T-helper 2 cell treated with Interferon-gamma antibody and Interleukin-4, amounts not matched to agents 5 μg/mL and 100 μg/mL, for 36 hours (primary cell): ENCODE measurements around the gene NLRP1.

Experiments
- DNase-seq: peaks from one replicate; pipeline ENCODE4 v3.0.0; 2021; ENCODE audit warnings: low spot score
- H3K27ac Mint-ChIP-seq: one replicate; pipeline ENCODE4 v1.8.0; 2021; ENCODE audit warnings: mild to moderate bottlenecking, mixed read lengths
- H3K27me3 Mint-ChIP-seq: one replicate; pipeline ENCODE4 v1.8.0; 2021; ENCODE audit warnings: low read depth, mixed read lengths
- H3K36me3 Mint-ChIP-seq: one replicate; pipeline ENCODE4 v1.8.0; 2021; ENCODE audit warnings: low read depth, mixed read lengths
- H3K4me1 Mint-ChIP-seq: one replicate; pipeline ENCODE4 v1.8.0; 2021; ENCODE audit warnings: low read depth, mixed read lengths
- H3K4me3 Mint-ChIP-seq: one replicate; pipeline ENCODE4 v1.8.0; 2022; ENCODE audit warnings: mild to moderate bottlenecking, moderate library complexity, mixed read lengths
- H3K9me3 Mint-ChIP-seq: one replicate; pipeline ENCODE4 v1.8.0; 2021; ENCODE audit warnings: mixed read lengths

Gene NLRP1

DNA sequence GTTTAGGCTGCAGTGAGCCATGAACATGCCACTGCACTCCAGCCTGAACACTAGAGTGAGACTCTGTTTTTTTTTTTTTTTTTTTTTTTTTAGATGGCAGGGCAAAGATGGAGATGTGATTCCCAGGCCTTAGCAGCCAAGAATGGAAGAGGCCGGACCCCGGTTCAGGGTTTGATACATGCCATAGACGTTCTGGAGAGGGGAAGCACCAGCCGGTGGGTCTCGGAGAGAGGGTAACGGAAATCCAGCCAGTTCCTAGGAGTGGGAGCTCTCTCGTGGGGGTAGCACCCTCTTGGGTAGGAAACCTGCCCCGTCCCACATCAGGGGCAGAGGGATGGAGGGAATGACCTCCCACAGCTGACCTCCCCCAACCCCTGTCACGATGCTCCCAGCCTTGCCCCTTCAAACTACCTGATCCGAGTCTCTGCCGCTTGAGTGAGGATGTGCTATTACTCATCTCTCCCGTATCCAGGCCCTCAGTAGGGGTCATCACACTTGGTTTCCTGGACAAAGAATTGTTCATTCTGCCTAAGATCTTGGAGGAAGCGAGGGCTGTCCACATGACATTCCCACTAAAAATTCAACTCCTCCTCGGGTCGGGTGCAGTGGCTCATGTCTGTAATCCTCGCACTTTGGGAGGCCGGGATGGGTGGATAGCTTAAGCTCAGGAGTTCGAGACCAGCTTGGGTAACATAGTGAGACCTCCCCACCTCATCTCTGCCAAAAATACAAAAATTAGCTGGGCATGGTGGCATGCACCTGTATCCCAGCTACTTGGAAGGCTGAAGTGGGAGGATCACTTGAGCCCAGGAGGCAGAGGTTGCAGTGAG is 50.6 kb downstream of the NLRP1 start:
- no peak overlapping the region for H3K27ac Mint-ChIP-seq
- no peaks in the 10 kb centered on the region for H3K9me3 Mint-ChIP-seq
- H3K27me3 Mint-ChIP-seq: no peaks in the 10 kb centered on the region
- peaks cover 34% of the 10 kb centered on the region for H3K36me3 Mint-ChIP-seq
- no peak for DNase-seq
- H3K4me3 Mint-ChIP-seq: no peak overlapping the region
- no peaks in the 10 kb centered on the region for H3K4me1 Mint-ChIP-seq

DNA sequence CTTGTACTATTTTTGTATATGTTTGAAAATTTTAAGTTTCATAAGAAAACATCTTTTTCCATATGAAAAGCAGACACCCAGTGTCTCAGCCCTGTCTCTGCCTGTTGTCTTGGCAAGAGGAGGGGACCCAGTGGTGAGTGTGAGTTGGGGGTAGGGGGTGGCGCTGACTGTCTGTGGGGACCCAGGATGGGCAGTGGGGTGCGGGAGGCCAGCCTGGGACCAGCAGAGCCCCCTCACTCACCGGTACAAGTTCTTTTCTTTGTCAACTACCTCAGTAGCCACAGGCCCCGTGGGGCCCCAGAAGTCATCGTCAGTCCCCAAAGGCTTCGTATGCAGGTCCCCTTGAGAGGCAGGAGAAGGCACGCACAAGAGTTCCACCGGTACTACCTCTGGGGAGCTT is 51.7 kb downstream of the NLRP1 start:
- Mint-ChIP-seq H3K9me3 (no peaks in the 10 kb centered on the region), H3K27ac (no peak overlapping the region), H3K4me3 (no peak overlapping the region), H3K4me1 (no peaks in the 10 kb centered on the region), H3K27me3 (no peaks in the 10 kb centered on the region), H3K36me3 (peaks cover 31% of the 10 kb centered on the region)
- DNase-seq: no peak

DNA sequence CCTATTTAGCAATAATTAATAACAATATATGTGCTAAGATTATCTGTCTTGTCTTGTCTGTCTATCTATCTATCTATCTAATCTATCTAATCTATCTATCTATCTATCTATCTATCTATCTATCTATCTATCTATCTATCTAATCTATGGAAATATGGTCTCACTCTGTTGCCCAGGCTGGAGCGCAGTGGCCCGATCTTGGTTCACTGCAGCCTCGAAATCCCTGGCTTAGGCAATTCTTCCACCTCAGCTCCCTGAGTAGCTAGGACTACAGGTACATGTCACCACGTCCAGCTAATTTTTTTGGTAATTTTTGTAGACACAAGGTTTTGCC is 53.3 kb downstream of the NLRP1 start:
- Mint-ChIP-seq H3K36me3 (peaks cover 41% of the 10 kb centered on the region), H3K4me3 (no peak overlapping the region), H3K27ac (no peak overlapping the region), H3K9me3 (no peaks in the 10 kb centered on the region), H3K4me1 (peaks cover 2% of the 10 kb centered on the region), H3K27me3 (no peaks in the 10 kb centered on the region)
- no peak for DNase-seq

DNA sequence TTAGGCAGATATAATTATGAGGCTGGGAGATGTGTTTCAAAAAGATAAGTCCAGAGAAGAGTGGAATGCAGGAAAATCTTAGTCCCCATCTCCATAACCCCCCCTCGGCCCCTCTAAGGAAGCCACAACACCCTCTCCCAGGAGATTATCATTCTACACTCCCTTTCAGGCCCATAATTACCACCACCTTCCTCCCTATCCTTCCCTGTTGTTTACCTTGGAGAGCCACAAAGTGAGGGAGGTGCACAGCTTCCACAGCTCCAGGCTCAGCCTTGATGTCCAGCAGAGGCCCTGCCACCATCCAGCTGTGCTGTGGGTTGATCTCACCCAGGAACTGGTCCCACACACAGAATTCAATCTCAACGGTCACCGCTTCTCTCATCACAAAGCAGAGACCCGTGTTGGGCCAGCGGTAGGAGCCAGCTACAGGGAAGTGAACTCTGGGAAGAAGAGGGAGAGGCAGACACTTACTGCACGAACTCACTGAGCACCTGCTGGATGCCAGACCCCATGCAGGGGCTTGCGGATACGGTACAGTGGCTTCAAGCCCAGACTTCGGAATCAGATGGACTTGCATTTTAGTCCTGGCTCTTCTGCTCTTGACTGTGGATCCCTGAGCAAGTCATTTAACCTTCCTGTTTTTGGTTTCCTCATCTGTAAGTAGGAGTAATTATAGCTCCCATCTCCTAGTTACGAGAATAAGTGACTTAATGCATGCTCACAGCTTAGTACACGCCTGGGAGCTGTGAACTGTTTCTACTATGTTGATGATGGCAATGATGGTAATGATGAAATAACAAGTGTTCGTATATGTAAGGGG is 53.8 kb downstream of the NLRP1 start:
- peaks cover 38% of the 10 kb centered on the region for H3K36me3 Mint-ChIP-seq
- H3K9me3 Mint-ChIP-seq: no peaks in the 10 kb centered on the region
- H3K4me1 Mint-ChIP-seq: peaks cover 2% of the 10 kb centered on the region
- no peaks in the 10 kb centered on the region for H3K27me3 Mint-ChIP-seq
- H3K27ac Mint-ChIP-seq: no peak overlapping the region
- no peak overlapping the region for H3K4me3 Mint-ChIP-seq
- no peak for DNase-seq

DNA sequence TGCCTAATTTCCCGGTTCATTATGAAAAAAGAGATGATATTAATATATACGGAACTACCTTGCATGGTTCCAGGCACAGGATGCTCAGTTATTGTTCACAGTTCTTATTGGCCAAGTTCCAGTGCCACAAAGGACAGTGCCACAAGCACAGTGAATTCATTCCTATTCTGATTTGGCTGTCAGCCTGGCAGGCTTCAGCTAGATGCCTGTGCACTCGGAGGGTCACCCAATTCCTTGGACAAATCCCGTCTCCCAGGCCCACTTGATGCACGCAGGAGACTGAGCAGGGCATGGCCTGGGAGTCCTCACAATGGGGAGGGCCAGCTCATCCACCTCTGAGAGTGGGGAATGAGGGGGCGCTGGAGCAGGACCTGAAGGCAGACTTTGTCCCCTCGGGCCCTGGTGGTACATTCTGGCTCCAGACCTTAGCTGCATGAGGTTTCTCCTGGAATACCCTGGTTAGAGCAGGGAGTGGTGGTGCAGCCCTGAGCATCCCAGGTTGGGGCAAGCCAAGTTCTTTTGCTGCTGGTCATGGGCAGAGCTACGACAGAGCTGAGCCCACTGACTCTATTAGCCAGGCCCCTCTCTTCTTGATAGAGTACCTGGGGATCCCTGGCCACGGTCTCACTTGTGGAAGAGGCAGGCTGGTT is 56.6 kb downstream of the NLRP1 start:
- H3K4me3 Mint-ChIP-seq: no peak overlapping the region
- H3K9me3 Mint-ChIP-seq: no peaks in the 10 kb centered on the region
- peaks cover 2% of the 10 kb centered on the region for H3K4me1 Mint-ChIP-seq
- H3K27ac Mint-ChIP-seq: no peak overlapping the region
- no peaks in the 10 kb centered on the region for H3K27me3 Mint-ChIP-seq
- DNase-seq: no peak
- peaks cover 51% of the 10 kb centered on the region for H3K36me3 Mint-ChIP-seq

DNA sequence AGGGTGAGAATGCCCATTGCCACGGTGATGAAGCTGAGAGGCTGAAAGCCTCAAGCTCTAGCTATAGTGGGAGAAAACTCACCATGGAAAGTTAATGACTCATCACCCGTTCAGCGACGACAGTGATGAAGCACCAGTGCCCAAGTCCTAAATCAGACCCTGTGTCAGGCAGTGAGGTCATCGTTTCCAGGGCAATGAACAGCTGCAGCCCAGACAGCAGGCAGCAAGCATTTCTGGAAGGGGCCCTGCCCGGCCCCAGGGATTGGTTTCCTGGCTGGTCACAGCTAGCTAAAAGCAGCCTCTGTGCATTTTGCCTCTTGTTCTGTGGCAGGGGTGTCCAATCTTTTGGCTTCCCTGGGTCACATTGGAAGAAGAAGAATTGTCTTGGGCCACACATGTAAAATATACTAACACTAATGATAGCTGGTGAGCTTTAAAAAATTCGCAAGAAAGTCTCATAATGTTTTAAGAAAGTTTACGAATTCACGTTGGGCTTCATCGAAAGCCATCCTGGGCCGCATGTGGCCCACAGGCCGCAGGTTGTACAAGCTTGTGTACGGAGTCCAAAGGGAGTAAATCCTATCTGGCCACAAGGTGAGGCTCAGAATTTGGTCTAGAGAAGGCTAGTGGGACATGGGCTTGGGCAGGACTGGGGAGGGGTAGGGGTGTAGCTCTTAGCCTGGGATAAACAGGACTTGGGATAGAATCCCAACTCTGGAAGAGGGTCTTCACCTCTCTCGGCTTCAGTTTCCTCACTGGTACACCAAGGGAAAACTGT is 57.3 kb downstream of the NLRP1 start:
- H3K36me3 Mint-ChIP-seq: peaks cover 48% of the 10 kb centered on the region
- DNase-seq: peak; percentile 75

DNA sequence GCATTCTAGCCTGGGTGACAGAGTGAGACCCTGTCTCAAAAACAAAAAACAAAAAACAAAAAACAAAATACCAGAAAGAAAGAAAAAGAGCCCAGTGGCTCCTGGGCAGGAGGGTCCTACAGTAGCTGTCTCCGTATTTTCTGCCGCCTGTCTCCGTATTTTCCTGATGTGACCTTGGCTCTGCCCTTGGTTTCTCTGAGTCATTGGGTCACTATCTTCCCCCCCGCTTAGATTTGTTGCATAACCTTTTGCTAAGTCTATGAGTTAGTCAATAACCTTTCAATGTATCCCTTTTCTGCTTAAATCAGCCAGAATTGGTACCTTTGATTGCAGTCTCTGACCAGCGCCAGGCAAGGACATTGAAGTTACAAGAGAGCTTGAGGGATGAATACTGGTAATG is 61.1 kb downstream of the NLRP1 start:
- Mint-ChIP-seq H3K4me3 (no peak overlapping the region), H3K9me3 (no peaks in the 10 kb centered on the region), H3K4me1 (peaks cover 2% of the 10 kb centered on the region), H3K27ac (no peak overlapping the region), H3K27me3 (no peaks in the 10 kb centered on the region), H3K36me3 (peaks cover 41% of the 10 kb centered on the region)
- no peak for DNase-seq

More for the DNA sequence above, 57.3 kb downstream of the NLRP1 start:
- Mint-ChIP-seq H3K27me3 (no peaks in the 10 kb centered on the region), H3K4me3 (no peak overlapping the region), H3K27ac (no peak overlapping the region), H3K4me1 (peaks cover 2% of the 10 kb centered on the region), H3K9me3 (no peaks in the 10 kb centered on the region)

DNA sequence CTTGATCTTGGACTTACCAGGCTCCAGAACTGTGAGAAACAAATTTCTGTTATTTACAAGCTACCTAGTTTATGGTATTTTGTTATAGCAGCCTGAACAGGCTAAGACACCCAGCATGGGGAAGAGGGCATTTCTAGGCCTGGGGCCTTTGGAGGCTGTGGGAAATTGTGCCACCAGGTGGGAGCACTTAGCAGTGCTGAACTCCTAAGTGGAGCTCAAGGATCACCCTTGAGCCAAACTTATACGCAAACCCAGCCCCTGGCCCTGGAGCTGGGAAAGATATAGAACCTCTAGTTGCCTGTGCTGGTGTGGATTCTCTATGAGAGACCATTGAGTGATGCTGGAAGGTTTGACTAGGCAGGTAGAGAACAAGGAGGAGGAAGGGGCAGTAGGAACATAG is 61.8 kb downstream of the NLRP1 start:
- H3K27ac Mint-ChIP-seq: no peak overlapping the region
- no peaks in the 10 kb centered on the region for H3K27me3 Mint-ChIP-seq
- H3K4me1 Mint-ChIP-seq: peaks cover 2% of the 10 kb centered on the region
- no peak overlapping the region for H3K4me3 Mint-ChIP-seq
- no peaks in the 10 kb centered on the region for H3K9me3 Mint-ChIP-seq
- H3K36me3 Mint-ChIP-seq: peaks cover 48% of the 10 kb centered on the region
- DNase-seq: no peak

DNA sequence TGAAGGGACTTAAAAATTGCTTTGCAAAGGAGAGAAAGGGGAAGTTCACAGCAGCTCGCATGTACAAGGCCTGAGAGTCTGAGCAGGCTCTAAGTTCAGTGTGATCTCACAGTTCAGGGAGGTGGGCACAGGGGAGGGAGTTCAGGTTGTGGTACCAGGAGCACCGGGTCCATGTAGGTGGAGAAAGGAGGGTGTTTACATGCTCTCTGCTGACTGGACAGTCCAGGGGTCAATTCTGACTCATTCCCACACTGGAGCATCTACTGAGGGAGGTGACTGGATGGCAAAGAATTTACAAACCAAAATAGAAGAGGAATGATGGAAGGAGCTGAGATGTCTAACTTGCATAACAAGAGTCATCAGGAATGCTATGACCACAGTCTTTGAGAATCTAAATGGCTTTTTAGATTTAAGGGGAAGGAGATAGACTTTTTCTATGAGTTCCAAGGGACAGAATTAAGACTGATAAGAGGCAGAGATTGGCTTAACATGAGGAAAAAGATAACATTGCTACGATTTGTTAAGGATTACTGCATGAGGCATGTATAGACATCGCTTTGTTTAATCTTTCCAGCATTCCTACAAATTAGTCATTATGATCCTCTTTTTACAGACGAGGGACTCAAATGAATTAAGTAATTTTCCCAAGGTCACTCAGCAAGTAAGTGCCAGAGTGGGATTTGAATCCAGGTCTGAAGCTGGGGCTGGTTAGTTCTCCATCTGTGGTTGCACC is 68.1 kb downstream of the NLRP1 start:
- Mint-ChIP-seq H3K36me3 (peaks cover 58% of the 10 kb centered on the region), H3K4me3 (no peak overlapping the region), H3K4me1 (peaks cover 22% of the 10 kb centered on the region), H3K27ac (no peak overlapping the region), H3K27me3 (no peaks in the 10 kb centered on the region), H3K9me3 (peaks cover 5% of the 10 kb centered on the region)
- no peak for DNase-seq

DNA sequence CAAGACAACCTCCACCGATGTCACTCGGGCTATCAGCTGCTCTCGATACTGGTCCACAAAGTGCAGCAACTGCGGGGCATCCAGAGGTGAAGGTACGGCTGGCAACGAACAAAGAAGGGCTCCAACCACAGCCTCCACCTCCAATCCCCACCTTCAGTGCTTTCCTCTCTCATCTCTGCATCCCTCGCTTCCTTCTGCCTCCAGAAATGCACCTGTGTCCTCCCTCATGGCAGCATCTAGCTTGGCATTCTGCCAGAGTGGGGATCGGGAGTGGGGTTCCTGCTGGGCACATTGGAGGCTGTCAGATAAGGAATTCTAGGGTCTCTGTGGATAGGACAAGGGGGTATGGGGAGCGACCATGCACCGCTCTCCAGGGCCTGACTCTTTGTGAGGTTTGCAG is 69.3 kb downstream of the NLRP1 start:
- Mint-ChIP-seq H3K4me3 (no peak overlapping the region), H3K27ac (no peak overlapping the region), H3K4me1 (peaks cover 22% of the 10 kb centered on the region), H3K36me3 (peaks cover 57% of the 10 kb centered on the region), H3K9me3 (peaks cover 5% of the 10 kb centered on the region), H3K27me3 (no peaks in the 10 kb centered on the region)
- DNase-seq: no peak

DNA sequence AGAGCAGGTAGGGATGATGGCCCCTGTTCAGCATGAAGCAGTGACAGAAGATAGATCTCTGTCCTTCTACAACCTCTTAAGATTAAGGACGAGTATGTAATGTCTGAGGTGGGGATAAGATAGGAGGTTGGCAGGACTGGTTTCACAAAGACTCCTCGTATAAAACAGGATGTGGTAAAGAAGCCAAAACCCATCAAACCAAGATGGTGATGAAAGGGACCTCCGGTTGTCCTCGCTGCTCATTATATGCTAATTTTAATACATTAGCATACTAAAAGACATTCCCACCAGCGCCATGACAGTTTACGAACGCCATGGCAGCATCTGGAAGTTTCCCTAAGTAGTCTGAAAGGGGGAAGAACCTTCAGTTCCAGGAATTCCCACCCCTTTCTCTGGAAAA is 70.7 kb downstream of the NLRP1 start:
- Mint-ChIP-seq H3K36me3 (peaks cover 59% of the 10 kb centered on the region), H3K27ac (no peak overlapping the region), H3K9me3 (peaks cover 5% of the 10 kb centered on the region), H3K4me3 (peak overlapping the region; percentile 48), H3K4me1 (peaks cover 22% of the 10 kb centered on the region), H3K27me3 (no peaks in the 10 kb centered on the region)
- DNase-seq: no peak

DNA sequence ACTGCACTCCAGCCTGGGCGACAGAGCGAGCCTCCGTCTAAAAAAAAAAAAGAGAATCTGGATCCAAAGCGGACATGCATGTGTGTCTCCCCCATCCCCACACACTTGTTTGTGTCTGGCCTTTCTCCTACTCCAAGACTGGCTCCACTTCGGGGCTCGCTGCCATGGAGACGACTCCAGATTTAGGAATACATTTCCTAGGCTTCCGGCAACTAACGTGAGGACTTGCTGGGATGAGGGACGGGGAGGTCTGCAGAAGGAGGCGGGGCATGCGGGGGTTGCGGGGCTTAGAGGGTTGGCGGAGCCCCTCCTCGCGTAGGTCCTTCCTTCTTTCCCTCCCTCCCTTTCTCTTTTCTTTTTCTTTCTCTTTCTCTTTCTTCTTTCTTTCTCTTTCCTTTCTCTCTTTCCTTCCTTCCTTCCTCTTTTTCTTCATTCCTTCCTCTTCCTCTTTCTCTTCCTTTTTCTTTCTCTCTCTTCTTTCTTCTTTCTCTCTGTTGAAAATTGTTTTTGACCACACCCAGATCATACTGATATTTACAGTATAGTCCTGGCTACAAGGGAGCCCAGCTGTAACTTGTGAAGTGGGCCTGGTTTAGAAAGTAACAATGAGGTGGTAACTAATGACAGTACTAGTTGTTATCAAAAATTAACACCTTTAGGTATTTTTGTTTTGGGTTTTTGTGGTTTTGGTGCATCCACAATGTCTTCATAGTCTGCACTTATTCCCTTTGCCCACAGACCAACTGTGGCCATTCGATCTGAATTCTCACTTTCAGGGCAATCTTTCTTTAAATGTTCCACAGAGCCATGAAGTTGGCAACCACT is 72.7 kb downstream of the NLRP1 start:
- H3K4me1 Mint-ChIP-seq: peaks cover 22% of the 10 kb centered on the region
- H3K27me3 Mint-ChIP-seq: no peaks in the 10 kb centered on the region
- no peak for DNase-seq
- H3K9me3 Mint-ChIP-seq: peaks cover 5% of the 10 kb centered on the region
- no peak overlapping the region for H3K4me3 Mint-ChIP-seq
- peak overlapping the region; percentile 65 for H3K27ac Mint-ChIP-seq
- peaks cover 53% of the 10 kb centered on the region for H3K36me3 Mint-ChIP-seq
